ENCODE results near the gene FANCE. TPM values are rescaled to one million over a fixed set of nuclear protein-coding genes. Genes with fewer than 3 reads are reported as not detected.

FANCE gene
- total RNA-seq, 4 donors from 2014 or later = 2.6 to 15.3 (median 9.9) TPM

DNA sequence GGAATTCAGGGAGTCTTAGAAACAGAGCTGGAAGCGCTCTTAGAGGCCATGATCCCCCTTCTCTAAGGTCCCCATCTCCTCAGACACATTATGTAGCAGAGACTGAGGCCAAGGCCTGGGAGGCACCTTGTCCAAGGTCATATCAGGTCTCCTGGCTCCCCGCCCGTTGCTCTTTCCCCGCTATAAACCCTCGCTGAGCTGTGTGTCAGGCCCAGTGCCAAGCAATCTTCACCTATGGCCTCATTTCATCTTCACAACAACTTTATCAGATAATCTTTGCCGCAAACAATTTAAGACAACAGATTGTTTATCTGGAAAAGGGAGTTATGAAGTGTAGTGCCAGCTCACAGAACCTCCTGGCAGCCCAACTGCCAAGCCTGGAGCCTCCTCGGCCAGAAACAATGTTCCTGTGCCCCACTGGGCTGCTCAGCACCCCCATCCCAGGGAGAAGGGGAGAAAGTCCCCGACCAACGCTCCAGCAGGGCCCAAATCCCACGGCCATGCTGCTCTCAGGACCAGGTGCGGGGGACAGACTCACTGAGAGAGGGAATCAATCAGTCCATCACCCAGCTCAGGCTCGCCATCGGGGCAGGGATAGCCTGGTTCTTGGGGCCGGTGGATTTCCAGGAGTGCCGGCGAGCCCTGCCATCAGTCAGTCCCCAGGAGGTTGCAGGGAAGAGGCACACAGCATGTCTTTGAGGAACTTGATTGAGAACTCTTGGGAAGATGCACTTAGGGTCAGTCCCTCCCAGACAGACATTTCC is 16.9 kb upstream of the FANCE start:
- TF ChIP-seq, protein P1, sequence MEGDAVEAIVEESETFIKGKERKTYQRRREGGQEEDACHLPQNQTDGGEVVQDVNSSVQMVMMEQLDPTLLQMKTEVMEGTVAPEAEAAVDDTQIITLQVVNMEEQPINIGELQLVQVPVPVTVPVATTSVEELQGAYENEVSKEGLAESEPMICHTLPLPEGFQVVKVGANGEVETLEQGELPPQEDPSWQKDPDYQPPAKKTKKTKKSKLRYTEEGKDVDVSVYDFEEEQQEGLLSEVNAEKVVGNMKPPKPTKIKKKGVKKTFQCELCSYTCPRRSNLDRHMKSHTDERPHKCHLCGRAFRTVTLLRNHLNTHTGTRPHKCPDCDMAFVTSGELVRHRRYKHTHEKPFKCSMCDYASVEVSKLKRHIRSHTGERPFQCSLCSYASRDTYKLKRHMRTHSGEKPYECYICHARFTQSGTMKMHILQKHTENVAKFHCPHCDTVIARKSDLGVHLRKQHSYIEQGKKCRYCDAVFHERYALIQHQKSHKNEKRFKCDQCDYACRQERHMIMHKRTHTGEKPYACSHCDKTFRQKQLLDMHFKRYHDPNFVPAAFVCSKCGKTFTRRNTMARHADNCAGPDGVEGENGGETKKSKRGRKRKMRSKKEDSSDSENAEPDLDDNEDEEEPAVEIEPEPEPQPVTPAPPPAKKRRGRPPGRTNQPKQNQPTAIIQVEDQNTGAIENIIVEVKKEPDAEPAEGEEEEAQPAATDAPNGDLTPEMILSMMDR (IDR thresholded peaks at IDR 0.05; ENCODE audit: low read depth) = no peak

DNA sequence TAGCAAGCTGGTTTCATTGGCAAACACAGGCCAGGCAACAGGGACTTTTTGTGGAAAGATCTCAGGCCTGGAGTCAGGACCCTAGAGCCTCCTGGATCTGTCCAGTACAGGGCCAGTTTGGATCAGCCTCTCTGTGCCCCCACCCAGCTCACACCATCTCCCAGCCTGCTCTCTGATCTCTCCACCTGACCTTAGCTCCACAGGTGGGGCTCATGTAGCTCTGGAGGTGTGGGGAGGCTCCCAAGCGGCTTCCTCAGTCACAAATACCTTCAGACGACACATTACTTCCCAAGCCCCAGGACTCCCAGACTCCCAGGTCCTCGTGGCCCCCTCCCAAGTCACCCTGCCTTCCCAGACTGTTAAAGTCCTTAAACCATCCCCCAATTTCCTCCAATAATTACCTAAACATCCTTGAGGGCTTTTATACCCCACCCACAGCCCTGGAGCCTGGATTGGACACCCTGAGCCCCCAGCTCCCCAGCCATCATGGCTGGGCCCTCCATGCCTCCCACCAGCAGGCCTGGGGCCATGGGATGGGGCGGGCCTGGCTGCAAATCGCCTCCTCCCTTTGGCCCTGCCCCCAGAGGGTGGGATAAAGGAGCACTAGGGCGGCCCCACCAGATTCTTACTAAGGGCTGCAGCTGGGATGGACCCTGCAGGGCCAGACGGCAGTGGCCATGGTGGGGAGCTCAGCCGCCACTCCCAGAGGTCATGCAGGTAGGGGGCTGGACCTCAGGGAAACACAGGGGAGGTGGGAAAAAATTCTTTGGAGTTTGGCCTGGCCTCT is 15.9 kb upstream of the FANCE start:
- TF ChIP-seq, protein P1 (IDR thresholded peaks at IDR 0.05; ENCODE audit: low read depth) = no peak

DNA sequence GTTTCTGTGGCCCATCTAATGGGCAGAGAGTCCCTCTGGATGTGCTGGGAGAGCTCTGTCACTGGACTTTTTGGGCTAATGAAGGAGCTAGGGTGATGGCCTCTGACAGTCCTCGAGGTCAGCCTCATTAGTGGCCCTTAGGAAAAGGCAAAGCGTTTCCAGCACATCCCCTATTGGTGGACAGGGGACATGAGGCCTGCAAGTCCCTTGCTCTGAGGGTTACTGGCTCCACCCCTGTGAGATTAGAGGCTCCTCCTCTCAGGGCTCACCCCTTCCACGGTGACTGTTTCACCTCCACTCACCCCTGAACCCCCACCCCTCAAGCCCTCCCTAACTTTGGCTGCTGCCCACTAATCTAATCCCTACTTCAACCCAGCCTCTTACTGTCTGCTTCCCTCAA is 12.8 kb upstream of the FANCE start:
- TF ChIP-seq, protein P1 (IDR thresholded peaks at IDR 0.05; ENCODE audit: low read depth) = no peak

DNA sequence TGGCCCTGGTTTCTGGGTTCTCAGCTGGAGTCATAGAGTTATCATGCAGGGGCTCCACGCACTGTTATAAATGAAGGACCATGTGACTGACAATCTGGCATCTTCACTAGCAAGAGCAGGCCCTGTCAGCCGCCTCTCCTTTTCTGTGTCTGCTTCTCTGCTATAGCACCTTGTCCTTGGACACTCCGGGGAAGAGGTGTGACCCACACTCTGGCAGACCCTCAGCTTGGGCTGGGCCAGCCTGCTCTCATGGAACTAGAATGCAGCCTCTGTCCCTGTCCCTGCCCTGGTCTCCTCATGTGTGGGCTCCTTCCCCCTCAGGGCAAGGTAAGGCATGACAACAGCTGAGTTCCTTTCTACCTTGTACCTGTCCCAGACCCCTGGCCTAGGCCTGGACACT is 10.9 kb upstream of the FANCE start:
- TF ChIP-seq, protein P1 (IDR thresholded peaks at IDR 0.05; ENCODE audit: low read depth) = no peak

DNA sequence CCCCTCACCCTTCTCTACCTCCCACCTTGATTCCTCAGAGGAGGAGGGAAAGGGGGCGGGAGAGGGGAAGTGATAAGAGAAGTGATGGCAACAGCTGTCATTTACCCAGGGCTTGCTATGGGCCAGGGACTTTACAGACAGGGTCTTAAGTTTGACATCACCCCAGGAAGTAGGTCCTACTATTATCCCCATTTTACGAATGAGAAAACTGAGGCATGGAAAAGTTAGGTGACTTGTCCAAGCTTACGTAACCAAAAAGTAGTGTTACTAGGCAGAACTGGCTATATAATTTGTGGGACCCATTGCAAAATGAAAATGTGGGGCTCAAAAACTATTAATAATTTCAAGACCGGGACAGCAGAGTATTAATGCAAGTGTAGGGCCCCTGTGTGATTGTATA is 10.5 kb upstream of the FANCE start:
- TF ChIP-seq, protein P1 (IDR thresholded peaks at IDR 0.05; ENCODE audit: low read depth) = no peak

DNA sequence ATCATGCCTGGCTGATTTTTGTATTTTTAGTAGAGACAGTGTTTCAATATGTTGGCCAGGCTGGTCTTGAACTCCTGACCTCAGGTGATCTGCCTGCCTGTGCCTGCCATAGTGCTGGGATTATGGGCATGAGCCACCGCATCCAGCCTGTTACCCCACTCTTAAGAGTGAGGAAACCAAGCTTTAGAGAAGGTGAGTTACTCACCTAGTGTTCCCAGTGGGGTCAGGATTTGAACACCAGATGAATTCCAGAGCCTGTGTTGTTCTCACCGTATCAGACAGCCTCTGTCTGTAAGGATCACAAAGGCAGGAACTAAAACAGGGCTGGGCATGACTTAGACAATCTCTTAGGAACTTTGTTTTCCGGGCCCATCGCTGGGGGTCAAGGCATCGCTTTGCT is 9.4 kb upstream of the FANCE start:
- TF ChIP-seq, protein P1 (IDR thresholded peaks at IDR 0.05; ENCODE audit: low read depth) = no peak

GRCh38 chr6:35443341-35444030 is 8.7 kb upstream of the FANCE start:
- TF ChIP-seq, protein P1 (IDR thresholded peaks at IDR 0.05; ENCODE audit: low read depth) = no peak

Data from subcutaneous adipose tissue (tissue), 4 donors.